Keratinocyte (primary cell): Measurements from ENCODE around the gene JDP2.

ENCODE experiments used
- EZH2 ChIP-seq: IDR thresholded peaks from one replicate; pipeline ENCODE4 v1.6.1; 2012; ENCODE audit warnings: inconsistent platforms, mild to moderate bottlenecking, low read length, moderate library complexity
- TF ChIP-seq, protein P1 (sequence below), 3 experiments: IDR thresholded peaks in 1 of 3; conservative IDR thresholded peaks in 1 of 3; optimal IDR thresholded peaks in 1 of 3; 2 replicates in 2 of 3; 3 replicates in 1 of 3; pipeline versions ENCODE3 to v1.5.1; 2011; ENCODE audit warnings: low read length in 3 of 3, mild to moderate bottlenecking in 3 of 3, moderate library complexity in 2 of 3, control low read depth in 1 of 3, inconsistent platforms in 1 of 3; ENCODE audit not compliant: insufficient read depth in 2 of 3; ENCODE audit errors: extremely low read depth in 1 of 3

DNA sequence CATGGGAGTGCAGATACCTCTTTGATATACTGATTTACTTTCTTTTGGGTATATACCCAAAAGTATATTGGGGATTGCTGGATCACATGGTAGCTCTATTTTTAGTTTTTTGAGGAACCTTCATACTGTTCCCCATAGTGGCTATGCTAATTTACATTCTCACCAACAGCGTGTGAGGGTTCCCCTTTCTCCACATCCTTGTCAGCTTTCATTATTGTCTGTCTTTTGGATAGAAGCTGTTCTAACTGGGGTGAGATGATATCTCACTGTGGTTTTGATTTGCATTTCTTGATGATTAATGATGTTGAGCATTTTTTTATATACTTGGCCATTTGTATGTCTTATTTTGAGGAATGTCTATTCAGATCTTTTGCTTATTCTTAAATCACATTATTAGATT, 44.1 kb upstream of the JDP2 start:
- no peak for TF ChIP-seq EZH2
- TF ChIP-seq, protein P1, sequence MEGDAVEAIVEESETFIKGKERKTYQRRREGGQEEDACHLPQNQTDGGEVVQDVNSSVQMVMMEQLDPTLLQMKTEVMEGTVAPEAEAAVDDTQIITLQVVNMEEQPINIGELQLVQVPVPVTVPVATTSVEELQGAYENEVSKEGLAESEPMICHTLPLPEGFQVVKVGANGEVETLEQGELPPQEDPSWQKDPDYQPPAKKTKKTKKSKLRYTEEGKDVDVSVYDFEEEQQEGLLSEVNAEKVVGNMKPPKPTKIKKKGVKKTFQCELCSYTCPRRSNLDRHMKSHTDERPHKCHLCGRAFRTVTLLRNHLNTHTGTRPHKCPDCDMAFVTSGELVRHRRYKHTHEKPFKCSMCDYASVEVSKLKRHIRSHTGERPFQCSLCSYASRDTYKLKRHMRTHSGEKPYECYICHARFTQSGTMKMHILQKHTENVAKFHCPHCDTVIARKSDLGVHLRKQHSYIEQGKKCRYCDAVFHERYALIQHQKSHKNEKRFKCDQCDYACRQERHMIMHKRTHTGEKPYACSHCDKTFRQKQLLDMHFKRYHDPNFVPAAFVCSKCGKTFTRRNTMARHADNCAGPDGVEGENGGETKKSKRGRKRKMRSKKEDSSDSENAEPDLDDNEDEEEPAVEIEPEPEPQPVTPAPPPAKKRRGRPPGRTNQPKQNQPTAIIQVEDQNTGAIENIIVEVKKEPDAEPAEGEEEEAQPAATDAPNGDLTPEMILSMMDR (optimal IDR thresholded peaks at IDR 0.05 in 1 of 3, IDR thresholded peaks at IDR 0.05 in 1 of 3, conservative IDR thresholded peaks at IDR 0.05 in 1 of 3; ENCODE audit: extremely low read depth in 1 of 3, insufficient read depth in 2 of 3, low read length in 3 of 3), result no peak
